HG02642 (cell line): Measurements from ENCODE around the gene URGCP.
"Not testable (repeated sequence)": the region's sequence is repeated elsewhere in the genome, so short reads cannot be mapped to it uniquely, and the experiment has no call there.

ENCODE experiments used
- ATAC-seq: cut with Tn5 transposase; IDR thresholded peaks from one replicate; pipeline ENCODE4 v1.9.1; 2021; ENCODE audit warnings: mild to moderate bottlenecking; ENCODE audit not compliant: unreplicated experiment, poor library complexity

The URGCP gene

GRCh38 chr7:43847496-43847895 lies 58.9 kb downstream of the URGCP start:
- no peak for ATAC-seq

GRCh38 chr7:43844662-43845061 lies 61.7 kb downstream of the URGCP start:
- ATAC-seq = no peak

GRCh38 chr7:43844257-43844656 lies 62.1 kb downstream of the URGCP start:
- ATAC-seq = no peak

- no peak for ATAC-seq
Observed at GRCh38 chr7:43843296-43843695, 63.1 kb downstream of the URGCP start.

GRCh38 chr7:43838201-43838658 lies 68.2 kb downstream of the URGCP start:
- no peak for ATAC-seq

DNA sequence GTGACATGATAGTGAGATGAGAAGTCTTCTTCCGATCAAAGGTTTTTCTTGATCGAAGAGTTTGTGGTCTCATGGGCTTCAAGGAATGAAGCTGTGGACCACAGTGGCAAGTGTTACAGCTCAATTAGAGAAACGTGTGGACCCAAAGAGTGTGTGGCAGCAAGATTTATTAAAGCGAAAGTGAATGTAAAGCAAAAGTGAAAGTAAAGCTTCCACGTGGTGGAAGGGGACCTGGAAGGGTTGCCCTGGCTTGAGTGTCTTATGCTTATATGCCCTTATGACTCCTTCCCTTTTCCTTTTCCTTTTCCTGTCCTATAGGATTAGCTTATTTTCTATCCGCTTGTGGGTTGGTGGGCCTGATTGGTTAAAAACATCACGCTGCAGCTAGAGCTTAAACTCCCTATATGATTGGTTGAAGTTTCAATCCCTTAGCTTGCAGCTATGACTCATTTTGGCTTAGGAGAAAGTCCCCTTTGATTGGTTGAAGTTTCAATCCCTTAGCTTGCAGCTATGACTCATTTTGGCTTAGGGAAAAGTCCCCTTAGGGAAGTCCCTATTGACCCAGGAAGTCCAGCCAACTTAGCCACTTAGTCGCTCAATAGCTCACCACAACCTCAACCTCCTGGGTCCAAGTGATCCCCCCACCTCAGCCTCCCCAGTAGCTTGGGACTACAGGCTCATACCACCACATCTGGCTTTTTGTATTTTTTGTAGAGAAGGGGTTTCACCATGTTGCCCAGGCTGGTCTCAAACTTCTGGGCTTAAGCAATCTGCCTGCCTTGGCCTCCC lies 71.7 kb downstream of the URGCP start:
- peak; percentile 46 for ATAC-seq

- not testable (repeated sequence) for ATAC-seq
Observed at GRCh38 chr7:43830917-43831316, 75.5 kb downstream of the URGCP start.
